Endothelial cell of umbilical vein (primary cell): ENCODE results near the gene BABAM1. TPM values are rescaled to one million over a fixed set of nuclear protein-coding genes. Genes with fewer than 3 reads are reported as not detected.

Source experiments
- BruUV-seq: library from RNA; stranded (reverse); fragments of 400-500 nt; replicated peaks from 2 replicates; lab custom pipeline; 2021; lab: Mats Ljungman, UMichigan
- CTCF ChIA-PET: fragments of 300-600, 350-600 bp; sonication (Branson Sonifier 250); formaldehyde crosslinking; loops from one replicate; lab custom pipeline; 2021; ENCODE audit warnings: antibody characterized with exemption, inconsistent platforms; lab: Charles Lee
- POLR2A ChIA-PET: fragments of 300-600, 350-600 bp; sonication (Branson Sonifier 250); formaldehyde crosslinking; loops from one replicate; lab custom pipeline; 2021; ENCODE audit warnings: antibody characterized with exemption, inconsistent platforms; lab: Charles Lee
- DNase-seq: peaks from one replicate; pipeline ENCODE4 v3.0.0-alpha.2; 2011; ENCODE audit warnings: low read depth, low spot score
- FAIRE-seq: peaks from 2 replicates; lab custom pipeline; 2011; peaks lifted over from hg19 to GRCh38; lab: Jason Lieb, UNC
- H2AFZ ChIP-seq: 2 replicates; pipeline ENCODE4 v1.6.0; 2012; ENCODE audit warnings: low read depth, low read length, control low read depth, inconsistent platforms
- H3K27ac ChIP-seq: 2 replicates; pipeline ENCODE4 v1.5.1; 2011; ENCODE audit warnings: low read depth, mild to moderate bottlenecking, control low read depth, low read length, moderate library complexity; ENCODE audit not compliant: insufficient read depth
- H3K27me3 ChIP-seq, 2 experiments: 2 replicates each; pipeline versions ENCODE4 v1.6.0 to v1.6.1; 2011; ENCODE audit warnings: low read length in 2 of 2, mixed read lengths in 1 of 2; ENCODE audit not compliant: control insufficient read depth in 2 of 2, insufficient read depth in 2 of 2
- H3K36me3 ChIP-seq, 2 experiments: 2 replicates in 1 of 2; 3 replicates in 1 of 2; pipeline ENCODE4 v1.5.1; 2011; ENCODE audit warnings: low read length in 2 of 2, mild to moderate bottlenecking in 1 of 2, moderate library complexity in 1 of 2; ENCODE audit not compliant: control insufficient read depth in 2 of 2, insufficient read depth in 2 of 2; ENCODE audit errors: extremely low read depth in 1 of 2
- H3K4me1 ChIP-seq: 3 replicates; pipeline ENCODE4 v1.5.1; 2011; ENCODE audit warnings: mild to moderate bottlenecking, low read length; ENCODE audit not compliant: control insufficient read depth, insufficient read depth; ENCODE audit errors: extremely low read depth
- H3K4me2 ChIP-seq: 2 replicates; pipeline ENCODE4 v1.6.1; 2011; ENCODE audit warnings: low read length, control low read depth, mixed read lengths; ENCODE audit not compliant: insufficient read depth
- H3K4me3 ChIP-seq, 3 experiments: fragments of 200-600 bp in 1 of 3; sonication (generic), shearing (Covaris generic) in 1 of 3; replicated peaks in 1 of 3; 2 replicates each; pipeline ENCODE4 v1.5.1; 2011 to 2016; ENCODE audit warnings: control low read depth in 3 of 3, low read length in 3 of 3, mild to moderate bottlenecking in 2 of 3, inconsistent platforms in 1 of 3, low read depth in 1 of 3, moderate library complexity in 1 of 3; ENCODE audit not compliant: insufficient read depth in 1 of 3
- H3K79me2 ChIP-seq: 2 replicates; pipeline ENCODE4 v1.6.0; 2012; ENCODE audit warnings: low read length, inconsistent platforms; ENCODE audit not compliant: control insufficient read depth, insufficient read depth
- H3K9ac ChIP-seq: replicated peaks from 2 replicates; pipeline ENCODE3; 2011; ENCODE audit warnings: low read length, control low read depth; ENCODE audit not compliant: insufficient read depth; ENCODE audit errors: extremely low read depth
- H3K9me1 ChIP-seq: replicated peaks from 3 replicates; pipeline ENCODE4 v1.6.0; 2011; ENCODE audit warnings: mild to moderate bottlenecking, low read length; ENCODE audit not compliant: control insufficient read depth, insufficient read depth; ENCODE audit errors: extremely low read depth
- H3K9me3 ChIP-seq: replicated peaks from 2 replicates; pipeline ENCODE4 v1.5.1; 2012; ENCODE audit warnings: low read length, inconsistent platforms; ENCODE audit not compliant: control insufficient read depth, insufficient read depth
- H4K20me1 ChIP-seq: replicated peaks from 2 replicates; pipeline ENCODE3; 2011; ENCODE audit warnings: mild to moderate bottlenecking, low read length; ENCODE audit not compliant: control insufficient read depth, insufficient read depth; ENCODE audit errors: extremely low read depth
- EZH2 ChIP-seq: IDR thresholded peaks from 2 replicates; pipeline ENCODE4 v1.6.1; 2012; ENCODE audit warnings: borderline replicate concordance, low read depth, mild to moderate bottlenecking, moderate library complexity, low read length, inconsistent platforms; ENCODE audit not compliant: severe bottlenecking
- MYC ChIP-seq: IDR thresholded peaks from one replicate; pipeline ENCODE4 v1.6.1; 2011; ENCODE audit warnings: mild to moderate bottlenecking, low read depth, low read length
- POLR2A ChIP-seq: IDR thresholded peaks from 2 replicates; pipeline ENCODE4 v1.6.1; 2012; ENCODE audit warnings: low read depth, mild to moderate bottlenecking, control low read depth, low read length
- POLR2AphosphoS5 ChIP-seq: IDR thresholded peaks from 2 replicates; pipeline ENCODE4 v1.6.1; 2012; ENCODE audit warnings: low read depth, mild to moderate bottlenecking, control low read depth, low read length, moderate library complexity; ENCODE audit not compliant: insufficient read depth
- dilution Hi-C: fragments of 300-500 bp; cut with MboI; formaldehyde crosslinking; loops from one replicate; pipeline ENCODE4 v1.15.0; 2019; ENCODE audit warnings: low sequenced_read_pairs; ENCODE audit not compliant: extremely low pct_ligation_motif_present
- intact Hi-C: fragments of 100-400 bp; cut with micrococcal nuclease; formaldehyde crosslinking; loops from one replicate; pipeline ENCODE4 v1.10.0; 2022
- polyA plus RNA-seq, 4 experiments: library from polyadenylated mRNA; depleted of rRNA in 3 of 4; stranded (reverse) in 3 of 4; unstranded in 1 of 4; fragments of >200 nt; gene quantifications; 2 replicates each; pipeline versions ENCODE4 v1.2.1 to v1.2.3, GENCODE V29; 2011 to 2012; ENCODE audit warnings: missing spikeins in 1 of 4
- total RNA-seq: library from RNA; stranded (reverse); gene quantifications from 2 replicates; pipeline ENCODE4 v1.2.3, GENCODE V29; 2021
- TF ChIP-seq, protein P1 (sequence below), 2 donors: IDR thresholded peaks; 1 replicate in 1 of 2; 2 replicates in 1 of 2; pipeline ENCODE4 v1.5.1; 2011; ENCODE audit warnings: low read length in 2 of 2, mild to moderate bottlenecking in 2 of 2, moderate library complexity in 2 of 2, control low read depth in 1 of 2, inconsistent platforms in 1 of 2, low read depth in 1 of 2; ENCODE audit not compliant: insufficient read depth in 1 of 2; ENCODE audit errors: extremely low read depth in 1 of 2
- TF ChIP-seq, protein P2 (sequence below): IDR thresholded peaks from 2 replicates; pipeline ENCODE4 v1.6.1; 2011; ENCODE audit not compliant: insufficient read depth, insufficient read length

BABAM1 gene
- total and polyA plus RNA-seq, 2 donors (not counting 3 experiments of a cell fraction or from before 2014, with no cell fraction given): 118 to 140 TPM

DNA sequence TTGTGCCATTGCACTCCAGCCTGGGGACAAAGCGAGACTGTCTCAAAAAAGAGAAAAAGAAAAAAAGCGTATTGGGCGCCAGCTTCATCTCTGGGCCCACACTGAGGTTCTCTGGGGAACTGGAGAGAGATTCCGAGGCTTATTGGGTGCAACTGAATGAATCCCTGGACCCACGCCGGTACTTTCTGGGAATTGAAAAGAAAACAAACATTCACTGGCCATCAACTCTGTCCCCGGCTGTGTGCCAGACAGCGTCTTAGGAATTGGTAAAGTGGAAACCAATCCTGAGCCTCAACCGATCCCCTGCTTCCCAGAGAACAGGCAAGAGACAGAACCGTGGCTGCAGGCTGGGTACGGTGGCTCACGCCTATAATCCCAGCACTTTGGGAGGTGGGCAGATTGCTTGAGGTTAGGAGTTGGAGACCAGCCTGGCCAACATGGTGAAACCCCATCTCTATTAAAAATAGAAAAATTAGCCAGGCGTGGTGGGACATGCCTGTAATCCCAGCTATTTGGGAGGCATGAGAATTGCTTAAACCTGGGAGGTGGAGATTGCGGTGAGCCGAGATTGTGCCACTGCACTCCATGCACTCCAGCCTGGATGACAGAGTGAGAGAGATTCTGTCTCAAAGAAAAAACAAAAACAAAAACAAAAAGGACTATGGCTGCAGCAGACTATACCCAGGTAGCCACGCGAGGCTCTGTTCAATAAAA is 58.8 kb downstream of the BABAM1 start:
- Histone ChIP-seq H3K27ac (no peak overlapping the region), H3K9me3 (no peaks in the 10 kb centered on the region), H4K20me1 (no peaks in the 10 kb centered on the region), H3K27me3 (peaks cover 4 to 19% of the 10 kb centered on the region in 2 experiments), H3K4me3 (no peak overlapping the region), H3K9me1 (no peaks in the 10 kb centered on the region), H3K9ac (no peak overlapping the region), H2AFZ (no peak overlapping the region), H3K36me3 (no peaks in the 10 kb centered on the region), H3K79me2 (no peaks in the 10 kb centered on the region), H3K4me2 (no peak overlapping the region), H3K4me1 (peaks cover 10% of the 10 kb centered on the region)
- ChIA-PET CTCF (interaction anchor here (1.4 to 2.5 kb wide), 4 partner anchors 13 to 60 kb away, joined by 3 to 16 read pairs (median 6); partner anchors contain the start of gene DDA1), POLR2A (interaction anchor here (1.3 kb wide), 1 partner anchor 17 kb away, joined by 3 read pairs; the partner anchor contains the start of gene DDA1)
- intact Hi-C loops: no loop called here
- FAIRE-seq (no peak), DNase-seq (no peak)
- no TSS peak for BruUV-seq
- TF ChIP-seq EZH2: no peak
- TF ChIP-seq, protein P1, sequence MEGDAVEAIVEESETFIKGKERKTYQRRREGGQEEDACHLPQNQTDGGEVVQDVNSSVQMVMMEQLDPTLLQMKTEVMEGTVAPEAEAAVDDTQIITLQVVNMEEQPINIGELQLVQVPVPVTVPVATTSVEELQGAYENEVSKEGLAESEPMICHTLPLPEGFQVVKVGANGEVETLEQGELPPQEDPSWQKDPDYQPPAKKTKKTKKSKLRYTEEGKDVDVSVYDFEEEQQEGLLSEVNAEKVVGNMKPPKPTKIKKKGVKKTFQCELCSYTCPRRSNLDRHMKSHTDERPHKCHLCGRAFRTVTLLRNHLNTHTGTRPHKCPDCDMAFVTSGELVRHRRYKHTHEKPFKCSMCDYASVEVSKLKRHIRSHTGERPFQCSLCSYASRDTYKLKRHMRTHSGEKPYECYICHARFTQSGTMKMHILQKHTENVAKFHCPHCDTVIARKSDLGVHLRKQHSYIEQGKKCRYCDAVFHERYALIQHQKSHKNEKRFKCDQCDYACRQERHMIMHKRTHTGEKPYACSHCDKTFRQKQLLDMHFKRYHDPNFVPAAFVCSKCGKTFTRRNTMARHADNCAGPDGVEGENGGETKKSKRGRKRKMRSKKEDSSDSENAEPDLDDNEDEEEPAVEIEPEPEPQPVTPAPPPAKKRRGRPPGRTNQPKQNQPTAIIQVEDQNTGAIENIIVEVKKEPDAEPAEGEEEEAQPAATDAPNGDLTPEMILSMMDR (IDR thresholded peaks at IDR 0.05; ENCODE audit: extremely low read depth in 1 of 2, insufficient read depth in 1 of 2, low read depth in 1 of 2, low read length in 2 of 2): no peak
- no peak for TF ChIP-seq POLR2A
- TF ChIP-seq POLR2AphosphoS5: no peak
- TF ChIP-seq, protein P2, sequence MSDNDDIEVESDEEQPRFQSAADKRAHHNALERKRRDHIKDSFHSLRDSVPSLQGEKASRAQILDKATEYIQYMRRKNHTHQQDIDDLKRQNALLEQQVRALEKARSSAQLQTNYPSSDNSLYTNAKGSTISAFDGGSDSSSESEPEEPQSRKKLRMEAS: no peak
- no peak for TF ChIP-seq MYC
- dilution Hi-C loops: no loop called here
